Thymus (tissue), 11 donors: ENCODE measurements around the gene LARGE1. TPM values are rescaled to one million over a fixed set of nuclear protein-coding genes. Genes with fewer than 3 reads are reported as not detected.

Experiments used
- DNase-seq, 9 donors: peaks; one replicate each; pipeline ENCODE4 v3.0.0-alpha.2; 2013; ENCODE audit warnings: low spot score in 9 of 9, low read depth in 6 of 9, missing footprints in 1 of 9
- H3K27ac ChIP-seq, 2 donors: one replicate each; pipeline ENCODE4 v1.5.1; 2013; ENCODE audit warnings: control low read depth in 1 of 2, low read depth in 1 of 2, low read length in 1 of 2, mild to moderate bottlenecking in 1 of 2, moderate library complexity in 1 of 2
- H3K27me3 ChIP-seq, 2 donors: one replicate each; pipeline ENCODE4 v1.5.1; 2013; ENCODE audit warnings: low read length in 1 of 2; ENCODE audit not compliant: control insufficient read depth in 2 of 2, insufficient read depth in 1 of 2
- H3K36me3 ChIP-seq, 2 donors: one replicate each; pipeline ENCODE4 v1.5.1; 2013; ENCODE audit warnings: low read length in 1 of 2, mild to moderate bottlenecking in 1 of 2, moderate library complexity in 1 of 2; ENCODE audit not compliant: control insufficient read depth in 2 of 2, insufficient read depth in 2 of 2
- H3K4me1 ChIP-seq, 2 donors: one replicate each; pipeline ENCODE4 v1.5.1; 2013; ENCODE audit warnings: low read length in 2 of 2; ENCODE audit not compliant: control insufficient read depth in 2 of 2, insufficient read depth in 2 of 2
- H3K4me3 ChIP-seq, 2 donors: one replicate each; pipeline ENCODE4 v1.5.1; 2013; ENCODE audit warnings: low read length in 2 of 2, control low read depth in 1 of 2, mild to moderate bottlenecking in 1 of 2
- H3K9me3 ChIP-seq, 2 donors: one replicate each; pipeline ENCODE4 v1.5.1; 2013; ENCODE audit warnings: low read length in 1 of 2, mild to moderate bottlenecking in 1 of 2; ENCODE audit not compliant: control insufficient read depth in 2 of 2, insufficient read depth in 1 of 2
- WGBS: extraction: QIAGEN DNeasy Blood & Tissue Kit; methylation state at CpG from one replicate; pipeline ENCODE4 v1.1.7; 2013; 5-methylcytosine and 5-hydroxymethylcytosine counted together
- polyA plus RNA-seq: library from polyadenylated mRNA; stranded (reverse); fragments of 200-250 nt; gene quantifications from one replicate; pipeline ENCODE4 v1.2.3, GENCODE V29; 2013
- total RNA-seq: library from RNA; stranded (reverse); fragments of 120-200 nt; gene quantifications from one replicate; pipeline ENCODE4 v1.2.4, GENCODE V29; 2013
- donor health status: healthy.

The LARGE1 gene
- total and polyA plus RNA-seq, 2 donors = 1.8 to 3.1 TPM

GRCh38 chr22:33757802-33758483 is 162.3 kb downstream of the LARGE1 start:
- no peaks in the 10 kb centered on the region for H3K36me3 ChIP-seq
- H3K4me1 ChIP-seq = no peaks in the 10 kb centered on the region
- H3K4me3 ChIP-seq = no peak overlapping the region
- 77% methylated on average over 9 of the region's 9 CpGs for WGBS
- no peak for DNase-seq
- H3K27me3 ChIP-seq = no peaks in the 10 kb centered on the region
- peaks cover 0 to 2% of the 10 kb centered on the region in 2 donors for H3K9me3 ChIP-seq
- H3K27ac ChIP-seq = no peak overlapping the region

- no peaks in the 10 kb centered on the region for H3K36me3 ChIP-seq
- H3K9me3 ChIP-seq = peaks cover 0 to 2% of the 10 kb centered on the region in 2 donors
- 80% methylated on average over 15 of the region's 15 CpGs for WGBS
- H3K27me3 ChIP-seq = no peaks in the 10 kb centered on the region
- H3K4me1 ChIP-seq = no peaks in the 10 kb centered on the region
- DNase-seq = no peak
- no peak overlapping the region for H3K27ac ChIP-seq
- H3K4me3 ChIP-seq = no peak overlapping the region
Observed at GRCh38 chr22:33757041-33757801, 163.1 kb downstream of the LARGE1 start.

- peaks cover 0 to 2% of the 10 kb centered on the region in 2 donors for H3K9me3 ChIP-seq
- H3K4me1 ChIP-seq = no peaks in the 10 kb centered on the region
- DNase-seq = no peak
- H3K27ac ChIP-seq = no peak overlapping the region
- H3K27me3 ChIP-seq = no peaks in the 10 kb centered on the region
- WGBS = 61% methylated on average over 10 of the region's 10 CpGs
- no peak overlapping the region for H3K4me3 ChIP-seq
- H3K36me3 ChIP-seq = no peaks in the 10 kb centered on the region
Observed at GRCh38 chr22:33756508-33756949, 163.7 kb downstream of the LARGE1 start.

GRCh38 chr22:33748714-33749113 is 171.6 kb downstream of the LARGE1 start:
- no peak for DNase-seq
- no peaks in the 10 kb centered on the region for H3K27me3 ChIP-seq
- 85% methylated on average over 4 of the region's 4 CpGs for WGBS
- no peak overlapping the region for H3K27ac ChIP-seq
- no peaks in the 10 kb centered on the region for H3K4me1 ChIP-seq
- no peaks in the 10 kb centered on the region for H3K9me3 ChIP-seq
- H3K4me3 ChIP-seq = no peak overlapping the region
- H3K36me3 ChIP-seq = no peaks in the 10 kb centered on the region

- no peak overlapping the region for H3K4me3 ChIP-seq
- no peaks in the 10 kb centered on the region for H3K4me1 ChIP-seq
- H3K27me3 ChIP-seq = no peaks in the 10 kb centered on the region
- no peak overlapping the region for H3K27ac ChIP-seq
- H3K9me3 ChIP-seq = no peaks in the 10 kb centered on the region
- DNase-seq = no peak
- 95% methylated on average over 4 of the region's 4 CpGs for WGBS
- H3K36me3 ChIP-seq = no peaks in the 10 kb centered on the region
Observed at GRCh38 chr22:33747576-33748180, 172.6 kb downstream of the LARGE1 start.

- Histone ChIP-seq H3K27ac (no peak overlapping the region), H3K4me1 (no peaks in the 10 kb centered on the region), H3K4me3 (no peak overlapping the region), H3K27me3 (no peaks in the 10 kb centered on the region), H3K36me3 (no peaks in the 10 kb centered on the region), H3K9me3 (no peaks in the 10 kb centered on the region)
- DNase-seq = no peak
- 89% methylated on average over 1 of the region's 1 CpG for WGBS
Observed at GRCh38 chr22:33747029-33747428, 173.2 kb downstream of the LARGE1 start.

- no peak overlapping the region for H3K27ac ChIP-seq
Observed at GRCh38 chr22:33746501-33746928, 173.8 kb downstream of the LARGE1 start.

GRCh38 chr22:33745501-33745900 is 174.8 kb downstream of the LARGE1 start:
- 97% methylated on average over 7 of the region's 7 CpGs for WGBS

More at GRCh38 chr22:33746501-33746928, 173.8 kb downstream of the LARGE1 start:
- DNase-seq = no peak
- Histone ChIP-seq H3K4me3 (no peak overlapping the region), H3K36me3 (no peaks in the 10 kb centered on the region), H3K4me1 (no peaks in the 10 kb centered on the region), H3K27me3 (no peaks in the 10 kb centered on the region), H3K9me3 (no peaks in the 10 kb centered on the region)
- WGBS = 91% methylated on average over 3 of the region's 3 CpGs

GRCh38 chr22:33743756-33744155 is 176.5 kb downstream of the LARGE1 start:
- WGBS = 95% methylated on average over 5 of the region's 5 CpGs
- DNase-seq = no peak
- Histone ChIP-seq H3K9me3 (no peaks in the 10 kb centered on the region), H3K36me3 (no peaks in the 10 kb centered on the region), H3K27me3 (no peaks in the 10 kb centered on the region), H3K4me3 (no peak overlapping the region), H3K27ac (no peak overlapping the region), H3K4me1 (no peaks in the 10 kb centered on the region)

More at GRCh38 chr22:33745501-33745900, 174.8 kb downstream of the LARGE1 start:
- Histone ChIP-seq H3K4me3 (no peak overlapping the region), H3K4me1 (no peaks in the 10 kb centered on the region), H3K27me3 (no peaks in the 10 kb centered on the region), H3K9me3 (no peaks in the 10 kb centered on the region), H3K27ac (no peak overlapping the region), H3K36me3 (no peaks in the 10 kb centered on the region)
- DNase-seq = no peak
